HCT116 (cell line): Measurements from ENCODE around the gene PURB. TPM values are rescaled to one million over a fixed set of nuclear protein-coding genes. Genes with fewer than 3 reads are reported as not detected.

Experiments
- ATAC-seq: fragments of 200-7000 bp; cut with Tn5 transposase; 2 replicates; pipeline ENCODE4 v1.9.1; 2020; ENCODE audit warnings: mild to moderate bottlenecking, moderate library complexity
- BruUV-seq: library from RNA; stranded (reverse); fragments of 400-500 nt; replicated peaks from 2 replicates; lab custom pipeline; 2021; lab: Mats Ljungman, UMichigan
- CTCF ChIA-PET: fragments of 300-600 bp; sonication (Branson Sonifier 250); formaldehyde crosslinking; loops from one replicate; lab custom pipeline; 2021; ENCODE audit warnings: antibody characterized with exemption; lab: Charles Lee
- POLR2A ChIA-PET: fragments of 300-600, 350-600 bp; sonication (Branson Sonifier 250); formaldehyde crosslinking; loops from one replicate; lab custom pipeline; 2021; ENCODE audit warnings: antibody characterized with exemption; lab: Charles Lee
- RAD21 ChIA-PET, 2 experiments: fragments of 300-600 bp; sonication (Branson Sonifier 250); formaldehyde crosslinking; loops; one replicate each; lab custom pipeline; 2023; ENCODE audit warnings: low total read pairs in 2 of 2; ENCODE audit not compliant: uncharacterized antibody in 2 of 2, unreplicated experiment in 2 of 2, low non-redundant PET in 1 of 2; lab: Charles Lee
- DNase-seq: peaks from one replicate; pipeline ENCODE4 v3.0.0-alpha.2; 2010; ENCODE audit warnings: low read depth, low spot score
- H2AFZ ChIP-seq: fragments of 200-600 bp; shearing (Covaris generic), sonication (generic); 2 replicates; pipeline ENCODE4 v1.6.1; 2017; ENCODE audit warnings: low read depth, mixed run types, mixed read lengths, antibody characterized with exemption, low read length; ENCODE audit not compliant: poor library complexity, severe bottlenecking
- H3K27ac ChIP-seq: 2 replicates; pipeline ENCODE4 v1.5.1; 2012; ENCODE audit warnings: low read depth, low read length
- H3K27me3 ChIP-seq: fragments of 200-600 bp; sonication (generic); 2 replicates; pipeline ENCODE4 v1.6.1; 2016; ENCODE audit warnings: mixed run types, low read length, mixed read lengths; ENCODE audit not compliant: insufficient read depth
- H3K36me3 ChIP-seq, 2 experiments: fragments of 200-500 bp in 1 of 2; fragments of 200-600 bp in 1 of 2; sonication (Bioruptor generic) in 1 of 2; sonication (generic) in 1 of 2; 2 replicates each; pipeline versions ENCODE4 v1.5.1 to v1.6.1; 2014 to 2016; ENCODE audit warnings: low read length in 2 of 2, inconsistent platforms in 1 of 2, mixed read lengths in 1 of 2, mixed run types in 1 of 2; ENCODE audit not compliant: insufficient read depth in 2 of 2, control insufficient read depth in 1 of 2
- H3K4me1 ChIP-seq, 2 experiments: fragments of 200-600 bp in 1 of 2; sonication (generic) in 1 of 2; 2 replicates each; pipeline versions ENCODE4 v1.5.1 to v1.6.1; 2012 to 2017; ENCODE audit warnings: low read length in 2 of 2, inconsistent platforms in 1 of 2, mild to moderate bottlenecking in 1 of 2, mixed read lengths in 1 of 2, mixed run types in 1 of 2, moderate library complexity in 1 of 2; ENCODE audit not compliant: insufficient read depth in 2 of 2, control insufficient read depth in 1 of 2
- H3K4me2 ChIP-seq: fragments of 200-600 bp; sonication (generic); 2 replicates; pipeline ENCODE4 v1.6.1; 2017; ENCODE audit warnings: mixed run types, low read length, mixed read lengths
- H3K4me3 ChIP-seq, 2 experiments: fragments of 200-600 bp in 1 of 2; sonication (generic) in 1 of 2; replicated peaks in 1 of 2; 2 replicates each; pipeline ENCODE4 v1.5.1; 2011 to 2016; ENCODE audit warnings: low read length in 2 of 2, control low read depth in 1 of 2, low read depth in 1 of 2, mild to moderate bottlenecking in 1 of 2, mixed read lengths in 1 of 2, mixed run types in 1 of 2
- H3K79me2 ChIP-seq: fragments of 200-600 bp; sonication (generic); 2 replicates; pipeline ENCODE4 v1.6.1; 2017; ENCODE audit warnings: mild to moderate bottlenecking, mixed run types, low read length, moderate library complexity, mixed read lengths; ENCODE audit not compliant: insufficient read depth
- H3K9ac ChIP-seq: fragments of 200-600 bp; sonication (generic); 2 replicates; pipeline ENCODE4 v1.6.1; 2016; ENCODE audit warnings: low read length, mixed read lengths
- H3K9me2 ChIP-seq: fragments of 200-600 bp; sonication (generic), shearing (Covaris generic); 2 replicates; pipeline ENCODE4 v1.6.1; 2017; ENCODE audit warnings: mixed run types, mild to moderate bottlenecking, moderate library complexity; ENCODE audit not compliant: insufficient read depth
- H3K9me3 ChIP-seq, 2 experiments: fragments of 200-500 bp in 1 of 2; fragments of 200-600 bp in 1 of 2; sonication (Bioruptor generic) in 1 of 2; sonication (generic) in 1 of 2; 2 replicates each; pipeline ENCODE4 v1.6.1; 2014 to 2017; ENCODE audit warnings: low read length in 2 of 2, mixed read lengths in 2 of 2, inconsistent platforms in 1 of 2, low read depth in 1 of 2, mild to moderate bottlenecking in 1 of 2, mixed run types in 1 of 2, moderate library complexity in 1 of 2; ENCODE audit not compliant: control insufficient read depth in 1 of 2, insufficient read depth in 1 of 2
- H4K20me1 ChIP-seq: fragments of 200-600 bp; sonication (generic), shearing (Covaris generic); 2 replicates; pipeline ENCODE4 v1.6.1; 2017; ENCODE audit warnings: mixed run types, mild to moderate bottlenecking, moderate library complexity; ENCODE audit not compliant: insufficient read depth
- CTCF ChIP-seq, 3 experiments: fragments of 200-600 bp in 1 of 3; sonication (generic) in 1 of 3; IDR thresholded peaks in 2 of 3; conservative IDR thresholded peaks in 1 of 3; 2 replicates each; pipeline ENCODE4 v1.5.1; 2012 to 2017; ENCODE audit warnings: low read depth in 2 of 3, low read length in 2 of 3, antibody characterized with exemption in 1 of 3, borderline replicate concordance in 1 of 3, control low read depth in 1 of 3, mild to moderate bottlenecking in 1 of 3, mixed read lengths in 1 of 3, mixed run types in 1 of 3, moderate library complexity in 1 of 3; ENCODE audit not compliant: insufficient read depth in 1 of 3
- EGR1 ChIP-seq: IDR thresholded peaks from 2 replicates; pipeline ENCODE4 v1.6.1; 2012; ENCODE audit warnings: low read depth
- EZH2 ChIP-seq: fragments of 200-600 bp; sonication (generic); IDR thresholded peaks from 2 replicates; pipeline ENCODE4 v1.6.1; 2017; ENCODE audit warnings: antibody characterized with exemption, mixed run types
- EZH2phosphoT487 ChIP-seq: fragments of 200-600 bp; IDR thresholded peaks from 2 replicates; pipeline ENCODE4 v1.6.1; 2018; ENCODE audit warnings: antibody characterized with exemption, borderline replicate concordance
- JUND ChIP-seq: IDR thresholded peaks from 2 replicates; pipeline ENCODE4 v1.6.1; 2012
- MAX ChIP-seq: IDR thresholded peaks from 2 replicates; pipeline ENCODE4 v1.6.1; 2012
- POLR2AphosphoS5 ChIP-seq: IDR thresholded peaks from 2 replicates; pipeline ENCODE4 v1.6.1; 2011; ENCODE audit warnings: mild to moderate bottlenecking, low read depth, low read length, moderate library complexity
- RAD21 ChIP-seq: IDR thresholded peaks from 2 replicates; pipeline ENCODE4 v1.6.1; 2012; ENCODE audit warnings: low read depth, mild to moderate bottlenecking
- SIN3A ChIP-seq: IDR thresholded peaks from 2 replicates; pipeline ENCODE4 v1.6.1; 2012; ENCODE audit warnings: low read depth
- SRF ChIP-seq: IDR thresholded peaks from 2 replicates; pipeline ENCODE4 v1.6.1; 2012; ENCODE audit warnings: low read depth
- TCF7L2 ChIP-seq: IDR thresholded peaks from 2 replicates; pipeline ENCODE4 v1.7.0; 2011; ENCODE audit warnings: borderline replicate concordance, inconsistent platforms; ENCODE audit not compliant: insufficient read depth, insufficient read length; ENCODE audit errors: extremely low read depth
- YY1 ChIP-seq: IDR thresholded peaks from 2 replicates; pipeline ENCODE4 v1.6.1; 2011; ENCODE audit warnings: low read length, low read depth, moderate library complexity, mild to moderate bottlenecking; ENCODE audit not compliant: insufficient replicate concordance; ENCODE audit errors: extremely low read depth
- ZBTB33 ChIP-seq: IDR thresholded peaks from 2 replicates; pipeline ENCODE4 v1.6.1; 2011; ENCODE audit warnings: mild to moderate bottlenecking, low read length, moderate library complexity; ENCODE audit not compliant: insufficient replicate concordance; ENCODE audit errors: extremely low read depth
- ZNF274 ChIP-seq: fragments of 200-500 bp; sonication (Bioruptor generic); IDR thresholded peaks from 2 replicates; pipeline ENCODE4 v1.6.1; 2014; ENCODE audit warnings: mild to moderate bottlenecking, low read depth, low read length, inconsistent platforms
- intact Hi-C: fragments of 100-400 bp; cut with micrococcal nuclease; formaldehyde crosslinking; loops from 2 replicates; pipeline ENCODE4 v1.10.0; 2022
- total RNA-seq: library from RNA; stranded (reverse); gene quantifications from one replicate; pipeline ENCODE4 v1.2.1, GENCODE V29; 2021; ENCODE audit not compliant: unreplicated experiment
- TF ChIP-seq, protein P1 (sequence below): IDR thresholded peaks from 2 replicates; pipeline ENCODE4 v1.6.1; 2012; ENCODE audit warnings: low read depth
- TF ChIP-seq, protein P2 (sequence below): IDR thresholded peaks from 2 replicates; pipeline ENCODE4 v1.6.1; 2012

Gene PURB
- total RNA-seq, 1 experiment from 2014 or later = 13.2 TPM

- POLR2A ChIA-PET = no interaction called here
- intact Hi-C loops = no loop called here
- no TSS peak for BruUV-seq
These were observed 29.8 kb upstream of the PURB start for GRCh38 chr7:44914992-44915607.

More at GRCh38 chr7:44914992-44915607, 29.8 kb upstream of the PURB start:
- H2AFZ ChIP-seq = no peak overlapping the region
- ATAC-seq = no peak
- no peaks in the 10 kb centered on the region for H3K9me2 ChIP-seq
- H3K9ac ChIP-seq = no peak overlapping the region
- no peaks in the 10 kb centered on the region for H3K36me3 ChIP-seq
- TF ChIP-seq EGR1 (no peak), SRF (no peak), YY1 (no peak), EZH2 (no peak), CTCF (IDR thresholded peaks at IDR 0.05 in 2 of 3, conservative IDR thresholded peaks at IDR 0.05 in 1 of 3; ENCODE audit: borderline replicate concordance in 1 of 3, insufficient read depth in 1 of 3, low read depth in 2 of 3, low read length in 2 of 3) (no peak), RAD21 (no peak), POLR2AphosphoS5 (no peak), MAX (no peak), ZBTB33 (no peak), EZH2phosphoT487 (no peak), TCF7L2 (no peak), ZNF274 (no peak), JUND (no peak), SIN3A (no peak)
- TF ChIP-seq, protein P1, sequence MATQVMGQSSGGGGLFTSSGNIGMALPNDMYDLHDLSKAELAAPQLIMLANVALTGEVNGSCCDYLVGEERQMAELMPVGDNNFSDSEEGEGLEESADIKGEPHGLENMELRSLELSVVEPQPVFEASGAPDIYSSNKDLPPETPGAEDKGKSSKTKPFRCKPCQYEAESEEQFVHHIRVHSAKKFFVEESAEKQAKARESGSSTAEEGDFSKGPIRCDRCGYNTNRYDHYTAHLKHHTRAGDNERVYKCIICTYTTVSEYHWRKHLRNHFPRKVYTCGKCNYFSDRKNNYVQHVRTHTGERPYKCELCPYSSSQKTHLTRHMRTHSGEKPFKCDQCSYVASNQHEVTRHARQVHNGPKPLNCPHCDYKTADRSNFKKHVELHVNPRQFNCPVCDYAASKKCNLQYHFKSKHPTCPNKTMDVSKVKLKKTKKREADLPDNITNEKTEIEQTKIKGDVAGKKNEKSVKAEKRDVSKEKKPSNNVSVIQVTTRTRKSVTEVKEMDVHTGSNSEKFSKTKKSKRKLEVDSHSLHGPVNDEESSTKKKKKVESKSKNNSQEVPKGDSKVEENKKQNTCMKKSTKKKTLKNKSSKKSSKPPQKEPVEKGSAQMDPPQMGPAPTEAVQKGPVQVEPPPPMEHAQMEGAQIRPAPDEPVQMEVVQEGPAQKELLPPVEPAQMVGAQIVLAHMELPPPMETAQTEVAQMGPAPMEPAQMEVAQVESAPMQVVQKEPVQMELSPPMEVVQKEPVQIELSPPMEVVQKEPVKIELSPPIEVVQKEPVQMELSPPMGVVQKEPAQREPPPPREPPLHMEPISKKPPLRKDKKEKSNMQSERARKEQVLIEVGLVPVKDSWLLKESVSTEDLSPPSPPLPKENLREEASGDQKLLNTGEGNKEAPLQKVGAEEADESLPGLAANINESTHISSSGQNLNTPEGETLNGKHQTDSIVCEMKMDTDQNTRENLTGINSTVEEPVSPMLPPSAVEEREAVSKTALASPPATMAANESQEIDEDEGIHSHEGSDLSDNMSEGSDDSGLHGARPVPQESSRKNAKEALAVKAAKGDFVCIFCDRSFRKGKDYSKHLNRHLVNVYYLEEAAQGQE = no peak
- TF ChIP-seq, protein P2, sequence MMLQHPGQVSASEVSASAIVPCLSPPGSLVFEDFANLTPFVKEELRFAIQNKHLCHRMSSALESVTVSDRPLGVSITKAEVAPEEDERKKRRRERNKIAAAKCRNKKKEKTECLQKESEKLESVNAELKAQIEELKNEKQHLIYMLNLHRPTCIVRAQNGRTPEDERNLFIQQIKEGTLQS = no peak
- no peak overlapping the region for H3K27ac ChIP-seq
- no peak overlapping the region for H3K4me2 ChIP-seq
- no peak for DNase-seq
- H3K79me2 ChIP-seq = no peaks in the 10 kb centered on the region
- H3K4me3 ChIP-seq = no peak overlapping the region
- no peaks in the 10 kb centered on the region for H4K20me1 ChIP-seq
- RAD21 ChIA-PET = no interaction called here
- peaks cover 6 to 15% of the 10 kb centered on the region in 2 experiments for H3K4me1 ChIP-seq
- CTCF ChIA-PET = no interaction called here
- no peaks in the 10 kb centered on the region for H3K27me3 ChIP-seq
- no peaks in the 10 kb centered on the region for H3K9me3 ChIP-seq
